Stimulated activated naive CD8-positive, alpha-beta T cell treated with anti-CD3 and anti-CD28 coated beads, Interleukin-15, Interleukin-2, amounts not matched to agents 100 ng/mL and 50 ng/mL, for 24 hours (primary cell): Measurements from ENCODE around the gene ZNF850.
"Not testable (repeated sequence)": the region's sequence is repeated elsewhere in the genome, so short reads cannot be mapped to it uniquely, and the experiment has no call there.

ENCODE experiments used
- H3K27ac Mint-ChIP-seq: one replicate; pipeline ENCODE4 v1.8.0; 2021; ENCODE audit warnings: mild to moderate bottlenecking, mixed read lengths
- H3K27me3 Mint-ChIP-seq: one replicate; pipeline ENCODE4 v1.8.0; 2021; ENCODE audit warnings: mixed read lengths
- H3K36me3 Mint-ChIP-seq: one replicate; pipeline ENCODE4 v1.8.0; 2021; ENCODE audit warnings: low read depth, mixed read lengths
- H3K4me1 Mint-ChIP-seq: one replicate; pipeline ENCODE4 v1.8.0; 2021; ENCODE audit warnings: low read depth, mixed read lengths
- H3K4me3 Mint-ChIP-seq: one replicate; pipeline ENCODE4 v1.8.0; 2021; ENCODE audit warnings: mild to moderate bottlenecking, mixed read lengths
- H3K9me3 Mint-ChIP-seq: one replicate; pipeline ENCODE4 v1.8.0; 2021; ENCODE audit warnings: mixed read lengths

The ZNF850 gene

DNA sequence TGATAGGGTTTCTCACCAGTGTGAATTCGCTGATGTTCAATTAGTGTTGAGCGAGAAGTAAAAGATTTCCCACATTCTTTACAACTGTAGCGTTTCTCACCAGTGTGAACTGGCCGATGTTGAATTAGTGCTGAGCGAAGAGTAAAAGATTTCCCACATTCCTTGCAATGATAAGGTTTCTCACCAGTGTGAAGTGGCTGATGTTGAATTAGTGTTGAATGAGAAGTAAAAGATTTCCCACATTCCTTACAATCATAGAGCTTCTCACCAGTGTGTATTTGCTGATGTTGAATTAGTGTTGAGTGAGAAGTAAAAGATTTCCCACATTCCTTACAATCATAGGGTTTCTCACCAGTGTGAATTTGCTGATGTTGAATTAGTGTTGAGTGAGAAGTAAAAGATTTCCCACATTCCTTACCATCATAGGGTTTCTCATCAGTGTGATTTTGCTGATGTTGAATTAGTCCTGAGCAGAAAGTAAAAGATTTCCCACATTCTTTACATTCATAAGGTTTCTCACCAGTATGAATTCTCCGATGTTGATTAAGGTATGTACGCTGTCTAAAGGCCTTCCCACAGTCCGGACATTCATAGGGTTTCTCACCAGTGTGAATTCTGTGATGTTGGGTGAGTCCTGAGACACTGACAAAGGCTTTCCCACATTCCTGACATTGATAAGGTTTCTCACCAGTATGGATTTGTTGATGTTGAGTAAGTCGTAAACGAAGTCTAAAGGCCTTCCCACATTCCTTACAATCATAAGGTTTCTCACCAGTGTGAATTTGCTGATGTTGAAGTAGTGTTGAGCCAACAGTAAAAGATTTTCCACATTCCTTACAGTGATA lies 24.0 kb downstream of the ZNF850 start:
- H3K27me3 Mint-ChIP-seq: no peaks in the 10 kb centered on the region
- peaks cover 89% of the 10 kb centered on the region for H3K36me3 Mint-ChIP-seq
- H3K9me3 Mint-ChIP-seq: peaks cover 51% of the 10 kb centered on the region
- no peak overlapping the region for H3K4me3 Mint-ChIP-seq
- no peaks in the 10 kb centered on the region for H3K4me1 Mint-ChIP-seq
- no peak overlapping the region for H3K27ac Mint-ChIP-seq

DNA sequence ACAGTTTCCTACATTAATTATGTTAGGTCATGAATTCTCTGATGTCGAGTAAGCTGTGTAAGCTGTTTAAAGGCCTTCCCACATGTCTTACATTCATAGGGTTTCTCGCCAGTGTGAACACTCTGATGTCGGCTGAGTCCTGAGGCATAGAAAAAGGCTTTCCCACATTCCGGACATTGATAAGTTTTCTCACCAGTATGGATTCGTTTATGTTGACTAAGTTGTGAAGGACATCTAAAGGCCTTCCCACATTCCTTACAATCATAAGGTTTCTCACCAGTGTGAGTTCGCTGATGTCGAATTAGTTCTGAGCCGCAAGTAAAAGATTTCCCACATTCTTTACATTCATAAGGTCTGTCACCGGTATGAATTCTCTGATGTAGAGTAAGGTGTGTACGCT lies 24.9 kb downstream of the ZNF850 start:
- no peak overlapping the region for H3K27ac Mint-ChIP-seq
- H3K27me3 Mint-ChIP-seq: no peaks in the 10 kb centered on the region
- H3K4me1 Mint-ChIP-seq: no peaks in the 10 kb centered on the region
- peaks cover 50% of the 10 kb centered on the region for H3K9me3 Mint-ChIP-seq
- peaks cover 89% of the 10 kb centered on the region for H3K36me3 Mint-ChIP-seq
- no peak overlapping the region for H3K4me3 Mint-ChIP-seq

GRCh38 chr19:36745870-36746269 lies 26.7 kb downstream of the ZNF850 start:
- H3K36me3 Mint-ChIP-seq: peaks cover 88% of the 10 kb centered on the region
- H3K27me3 Mint-ChIP-seq: no peaks in the 10 kb centered on the region
- H3K27ac Mint-ChIP-seq: no peak overlapping the region
- no peak overlapping the region for H3K4me3 Mint-ChIP-seq
- H3K9me3 Mint-ChIP-seq: peaks cover 50% of the 10 kb centered on the region
- no peaks in the 10 kb centered on the region for H3K4me1 Mint-ChIP-seq

DNA sequence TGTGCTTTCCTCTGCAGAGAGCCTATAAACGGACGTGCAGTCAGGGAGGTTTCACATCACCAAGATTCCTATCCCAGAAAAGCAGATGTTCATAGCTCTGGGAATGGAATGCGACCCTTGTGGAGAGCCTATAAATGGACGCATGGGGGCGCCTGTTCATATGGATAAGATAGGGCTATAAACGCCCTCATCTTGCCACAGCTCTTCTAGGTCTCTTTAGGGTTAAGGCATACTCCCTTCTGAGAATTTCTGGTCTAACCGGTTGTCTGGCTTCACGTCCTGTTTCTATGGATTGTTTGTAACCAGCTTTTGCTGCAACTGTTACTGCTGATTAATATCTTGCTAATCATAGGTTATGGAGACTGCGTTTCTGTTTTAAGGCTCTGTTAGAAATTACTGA lies 36.4 kb downstream of the ZNF850 start:
- not testable (repeated sequence) for H3K27ac Mint-ChIP-seq, H3K27me3 Mint-ChIP-seq, H3K4me1 Mint-ChIP-seq, H3K4me3 Mint-ChIP-seq
- peaks cover 60% of the 10 kb centered on the region for H3K9me3 Mint-ChIP-seq
- H3K36me3 Mint-ChIP-seq: peaks cover 83% of the 10 kb centered on the region

DNA sequence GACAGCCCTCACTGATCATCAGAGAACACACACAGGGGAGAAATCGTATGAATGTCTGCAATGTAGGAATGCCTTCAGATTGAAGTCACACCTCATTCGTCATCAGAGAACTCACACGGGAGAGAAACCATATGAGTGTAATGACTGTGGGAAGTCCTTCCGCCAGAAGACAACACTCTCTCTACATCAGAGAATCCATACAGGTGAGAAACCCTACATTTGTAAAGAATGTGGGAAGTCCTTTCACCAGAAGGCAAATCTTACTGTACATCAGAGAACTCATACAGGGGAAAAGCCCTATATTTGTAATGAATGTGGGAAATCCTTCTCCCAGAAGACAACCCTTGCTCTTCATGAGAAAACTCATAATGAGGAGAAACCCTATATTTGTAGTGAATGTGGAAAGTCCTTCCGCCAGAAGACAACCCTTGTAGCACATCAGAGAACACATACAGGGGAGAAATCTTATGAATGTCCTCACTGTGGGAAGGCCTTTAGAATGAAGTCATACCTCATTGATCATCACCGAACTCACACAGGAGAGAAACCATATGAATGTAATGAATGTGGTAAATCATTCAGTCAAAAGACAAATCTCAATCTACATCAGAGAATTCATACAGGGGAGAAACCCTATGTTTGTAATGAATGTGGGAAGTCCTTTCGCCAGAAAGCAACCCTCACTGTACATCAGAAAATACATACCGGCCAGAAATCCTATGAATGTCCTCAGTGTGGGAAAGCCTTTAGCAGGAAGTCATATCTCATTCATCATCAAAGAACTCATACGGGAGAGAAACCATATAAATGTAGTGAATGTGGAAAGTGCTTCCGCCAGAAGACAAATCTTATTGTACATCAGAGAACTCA lies 52.7 kb downstream of the ZNF850 start:
- Mint-ChIP-seq H3K4me3 (no peak overlapping the region), H3K36me3 (peaks cover 75% of the 10 kb centered on the region), H3K4me1 (no peaks in the 10 kb centered on the region), H3K27ac (no peak overlapping the region), H3K27me3 (no peaks in the 10 kb centered on the region), H3K9me3 (peaks cover 49% of the 10 kb centered on the region)

DNA sequence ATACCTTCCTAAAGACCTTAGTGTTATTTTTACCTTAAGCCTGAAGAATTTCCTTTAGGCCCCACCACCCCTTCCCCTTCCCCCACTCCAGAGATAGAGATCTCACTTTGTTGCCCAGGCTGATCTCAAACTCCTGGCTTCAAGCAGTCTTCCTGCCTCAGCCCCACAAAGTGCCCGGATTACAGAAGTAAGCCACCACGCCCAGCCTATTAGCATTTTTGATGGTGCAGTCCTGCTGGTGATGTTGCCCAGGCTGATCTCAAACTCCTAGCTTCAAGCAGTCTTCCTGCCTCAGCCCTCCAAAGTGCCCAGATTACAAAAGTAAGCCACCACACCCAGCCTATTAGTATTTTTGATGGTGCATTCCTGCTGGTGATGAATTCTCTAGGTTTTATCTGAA lies 63.2 kb downstream of the ZNF850 start:
- H3K27ac Mint-ChIP-seq: no peak overlapping the region
- peaks cover 43% of the 10 kb centered on the region for H3K9me3 Mint-ChIP-seq
- no peak overlapping the region for H3K4me3 Mint-ChIP-seq
- H3K36me3 Mint-ChIP-seq: peaks cover 100% of the 10 kb centered on the region
- H3K4me1 Mint-ChIP-seq: no peaks in the 10 kb centered on the region
- no peaks in the 10 kb centered on the region for H3K27me3 Mint-ChIP-seq

DNA sequence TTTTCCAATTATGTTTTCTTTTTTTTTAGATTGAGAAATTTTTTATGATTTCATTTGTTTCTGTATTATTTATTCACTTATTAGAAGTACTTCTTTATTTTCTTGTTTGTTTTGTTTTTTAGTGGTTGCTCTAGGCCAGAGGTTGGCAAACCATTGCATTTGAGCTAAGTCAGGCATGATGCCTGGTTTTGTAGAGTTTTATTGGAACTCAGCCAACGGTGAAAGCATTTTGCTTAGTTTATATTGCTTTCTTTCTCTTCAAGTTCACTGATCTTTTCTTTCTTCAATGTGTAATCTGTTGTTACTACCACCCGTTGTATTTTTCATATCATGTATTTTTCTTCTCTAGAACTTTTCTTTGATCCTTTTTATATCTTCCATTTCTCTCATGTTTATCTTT lies 65.5 kb downstream of the ZNF850 start:
- Mint-ChIP-seq H3K36me3 (peaks cover 93% of the 10 kb centered on the region), H3K27ac (no peak overlapping the region), H3K4me3 (no peak overlapping the region), H3K4me1 (no peaks in the 10 kb centered on the region), H3K27me3 (no peaks in the 10 kb centered on the region), H3K9me3 (peaks cover 41% of the 10 kb centered on the region)

DNA sequence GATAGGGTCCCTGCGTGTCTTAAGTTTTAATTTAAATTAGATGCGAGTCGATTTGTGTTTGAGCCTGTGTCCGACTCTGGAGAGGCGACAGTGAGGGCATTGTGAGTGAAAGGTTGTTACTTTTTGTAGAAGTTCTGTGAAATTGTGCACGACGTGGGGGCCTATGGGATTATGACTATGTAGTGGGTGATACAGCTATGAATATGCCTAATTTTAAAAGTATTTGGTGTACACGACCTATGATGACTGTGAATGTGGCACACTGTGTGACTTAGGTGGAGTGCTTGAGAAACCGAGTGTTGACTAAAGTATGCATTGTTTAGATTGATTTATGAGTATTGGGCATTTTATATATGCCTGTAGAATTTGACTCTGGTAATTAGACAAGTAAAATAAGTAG lies 84.5 kb downstream of the ZNF850 start:
- peaks cover 14% of the 10 kb centered on the region for H3K9me3 Mint-ChIP-seq
- H3K27me3 Mint-ChIP-seq: no peaks in the 10 kb centered on the region
- peak overlapping the region; percentile 96 for H3K27ac Mint-ChIP-seq
- peaks cover 32% of the 10 kb centered on the region for H3K4me1 Mint-ChIP-seq
- H3K36me3 Mint-ChIP-seq: peaks cover 68% of the 10 kb centered on the region
- H3K4me3 Mint-ChIP-seq: peak overlapping the region; percentile 99

DNA sequence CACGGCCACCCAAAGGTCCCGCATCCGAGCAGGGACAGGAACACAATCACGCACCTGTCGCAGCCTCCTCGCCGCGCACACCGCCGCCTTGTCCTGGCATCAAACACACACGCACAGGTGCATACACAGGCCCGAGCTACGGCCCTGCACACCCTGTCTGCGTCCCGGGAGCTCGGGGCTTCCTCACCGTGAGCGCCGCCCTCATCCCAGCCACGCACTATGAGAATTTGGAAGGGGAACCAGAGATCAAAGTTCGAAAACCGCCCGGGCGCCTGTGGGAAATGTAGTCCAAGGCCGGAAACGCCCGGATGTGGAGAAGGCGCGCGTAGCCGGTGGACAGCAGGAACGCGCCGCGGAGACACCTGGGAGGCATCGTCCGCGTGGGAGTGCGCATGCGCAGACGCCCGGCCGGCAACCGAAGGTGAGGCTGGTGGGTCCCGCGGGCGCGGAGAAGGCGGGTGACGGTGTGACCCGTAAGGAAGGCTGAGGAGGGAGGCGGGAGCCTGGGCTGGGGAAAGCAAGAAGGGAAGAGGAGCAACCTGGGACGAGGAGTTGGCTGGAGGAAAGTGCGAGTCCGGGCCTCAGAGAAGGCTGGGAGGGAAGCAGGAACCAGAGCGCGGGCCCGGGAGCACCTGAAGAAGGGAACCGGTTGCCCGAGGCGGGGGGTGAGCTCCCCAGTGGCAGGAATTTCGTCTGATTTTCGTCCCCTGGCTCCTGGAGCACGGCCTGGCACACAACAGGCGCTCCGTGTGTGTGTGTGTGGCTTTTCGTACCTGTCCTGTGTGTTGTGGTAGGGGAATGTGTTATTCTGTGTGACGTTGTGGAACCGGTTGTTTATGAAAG lies 85.2 kb downstream of the ZNF850 start, which contains the start of gene ZNF567:
ZNF567 (plus strand) TSS at position 399 of the 843 bp plus-strand sequence. CDS start 7,256 bp downstream, outside the sequence.
- H3K27me3 Mint-ChIP-seq: no peaks in the 10 kb centered on the region
- peaks cover 67% of the 10 kb centered on the region for H3K36me3 Mint-ChIP-seq
- peaks cover 14% of the 10 kb centered on the region for H3K9me3 Mint-ChIP-seq
- peak within 1 kb of the TSS; percentile 96 for H3K27ac Mint-ChIP-seq
- H3K4me1 Mint-ChIP-seq: peaks cover 32% of the 10 kb centered on the region
- H3K4me3 Mint-ChIP-seq: peak within 1 kb of the TSS; percentile 99

DNA sequence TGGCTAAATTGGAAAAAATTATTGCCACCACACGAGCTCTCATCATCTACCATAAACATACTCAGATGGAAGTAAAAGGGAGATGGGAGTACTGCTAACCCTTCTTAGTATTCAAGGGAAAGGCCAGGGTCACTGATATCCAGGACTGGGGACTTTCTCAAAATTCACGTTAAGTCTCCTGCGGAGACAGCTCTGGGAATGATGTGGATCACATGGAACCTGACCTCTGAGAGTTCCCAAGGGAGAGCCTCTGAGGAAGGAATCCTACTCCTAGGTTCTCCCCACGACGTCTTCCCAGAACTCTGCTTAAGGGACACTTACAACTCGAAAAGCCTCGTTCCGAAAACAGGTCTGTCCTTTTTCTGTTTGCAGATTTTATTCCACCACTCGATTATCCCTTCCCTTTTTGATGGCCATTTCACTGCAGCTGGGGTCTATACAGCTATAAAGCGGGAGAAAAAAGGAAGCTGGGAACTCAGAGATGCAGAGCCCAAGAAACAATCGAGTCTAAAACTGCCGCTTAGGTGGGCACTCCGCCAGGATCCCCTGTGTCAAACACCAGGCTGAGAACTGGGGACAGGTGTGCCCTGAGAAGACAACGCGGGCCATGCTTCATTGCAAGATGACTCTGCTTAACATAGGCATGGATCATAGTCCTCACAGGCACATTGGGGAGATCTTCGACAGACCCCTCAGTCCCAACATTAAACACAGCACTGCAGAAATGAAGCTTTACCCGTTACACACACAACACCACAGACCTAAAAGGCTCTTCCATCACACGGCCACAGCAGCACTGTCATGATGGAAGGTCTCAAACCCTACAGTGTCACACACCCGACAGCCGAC lies 86.0 kb downstream of the ZNF850 start:
- peaks cover 67% of the 10 kb centered on the region for H3K36me3 Mint-ChIP-seq
- peaks cover 11% of the 10 kb centered on the region for H3K9me3 Mint-ChIP-seq
- peaks cover 32% of the 10 kb centered on the region for H3K4me1 Mint-ChIP-seq
- H3K27me3 Mint-ChIP-seq: no peaks in the 10 kb centered on the region
- peak overlapping the region; percentile 96 for H3K27ac Mint-ChIP-seq
- H3K4me3 Mint-ChIP-seq: peak overlapping the region; percentile 99

DNA sequence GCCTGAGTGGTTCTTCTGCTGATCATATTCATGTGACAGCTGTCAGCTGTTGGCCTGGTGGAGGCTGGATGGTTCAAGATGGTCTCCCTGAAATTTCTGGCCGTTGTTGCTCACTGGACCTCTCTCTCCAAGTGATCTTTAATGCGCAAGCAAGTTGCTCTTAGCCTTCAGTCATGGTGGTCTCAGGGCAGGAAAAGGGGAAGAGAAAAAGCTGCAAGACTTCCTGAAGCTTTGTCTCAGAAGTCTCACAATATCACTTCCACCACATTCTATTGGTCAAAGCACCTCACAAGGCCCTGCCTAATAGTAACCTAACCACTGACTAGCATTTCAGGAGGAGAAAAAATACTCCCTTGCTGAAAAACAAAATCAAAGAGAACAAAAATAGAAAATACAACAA lies 86.8 kb downstream of the ZNF850 start:
- Mint-ChIP-seq H3K27me3 (no peaks in the 10 kb centered on the region), H3K4me3 (peak overlapping the region; percentile 99), H3K9me3 (peaks cover 13% of the 10 kb centered on the region), H3K27ac (no peak overlapping the region), H3K36me3 (peaks cover 67% of the 10 kb centered on the region), H3K4me1 (peaks cover 32% of the 10 kb centered on the region)

- Mint-ChIP-seq H3K4me1 (no peaks in the 10 kb centered on the region), H3K36me3 (peaks cover 67% of the 10 kb centered on the region), H3K27me3 (no peaks in the 10 kb centered on the region), H3K27ac (no peak overlapping the region), H3K4me3 (no peak overlapping the region), H3K9me3 (peaks cover 27% of the 10 kb centered on the region)
Observed at GRCh38 chr19:36679455-36679854, 93.2 kb downstream of the ZNF850 start.

- Mint-ChIP-seq H3K4me1 (peaks cover 1% of the 10 kb centered on the region), H3K27me3 (no peaks in the 10 kb centered on the region), H3K4me3 (no peak overlapping the region), H3K9me3 (peaks cover 34% of the 10 kb centered on the region), H3K27ac (no peak overlapping the region), H3K36me3 (peaks cover 69% of the 10 kb centered on the region)
Observed at GRCh38 chr19:36674201-36674600, 98.4 kb downstream of the ZNF850 start.

DNA sequence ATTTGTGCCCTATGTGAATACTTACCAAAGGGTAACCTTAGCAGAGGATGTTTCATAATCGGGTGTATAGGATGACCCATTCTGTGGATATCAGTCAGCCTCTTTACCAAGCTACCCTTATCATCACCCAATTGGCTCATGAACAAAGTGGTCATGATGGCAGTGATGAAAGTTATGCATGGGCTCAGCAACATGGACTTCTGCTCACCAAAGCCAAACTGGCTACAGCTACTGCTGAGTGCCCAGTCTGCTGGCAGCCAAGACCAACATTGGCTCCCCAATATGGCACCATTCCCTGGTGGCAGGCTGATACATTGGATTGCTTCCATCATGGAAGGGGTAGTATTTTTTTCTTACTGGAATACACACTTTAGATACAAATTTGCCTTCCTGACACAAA lies 100.2 kb downstream of the ZNF850 start:
- Mint-ChIP-seq H3K27ac (no peak overlapping the region), H3K9me3 (peaks cover 32% of the 10 kb centered on the region), H3K36me3 (peaks cover 64% of the 10 kb centered on the region), H3K27me3 (no peaks in the 10 kb centered on the region), H3K4me3 (no peak overlapping the region), H3K4me1 (peaks cover 12% of the 10 kb centered on the region)
